GF-D8 (cell line): Measurements from ENCODE around the gene HECW1.
"Not testable (repeated sequence)": the region's sequence is repeated elsewhere in the genome, so short reads cannot be mapped to it uniquely, and the experiment has no call there.

Experiments
- DNase-seq: peaks from one replicate; lab custom pipeline; 2025; lab: John Stamatoyannopoulos, UW

Gene HECW1

DNA sequence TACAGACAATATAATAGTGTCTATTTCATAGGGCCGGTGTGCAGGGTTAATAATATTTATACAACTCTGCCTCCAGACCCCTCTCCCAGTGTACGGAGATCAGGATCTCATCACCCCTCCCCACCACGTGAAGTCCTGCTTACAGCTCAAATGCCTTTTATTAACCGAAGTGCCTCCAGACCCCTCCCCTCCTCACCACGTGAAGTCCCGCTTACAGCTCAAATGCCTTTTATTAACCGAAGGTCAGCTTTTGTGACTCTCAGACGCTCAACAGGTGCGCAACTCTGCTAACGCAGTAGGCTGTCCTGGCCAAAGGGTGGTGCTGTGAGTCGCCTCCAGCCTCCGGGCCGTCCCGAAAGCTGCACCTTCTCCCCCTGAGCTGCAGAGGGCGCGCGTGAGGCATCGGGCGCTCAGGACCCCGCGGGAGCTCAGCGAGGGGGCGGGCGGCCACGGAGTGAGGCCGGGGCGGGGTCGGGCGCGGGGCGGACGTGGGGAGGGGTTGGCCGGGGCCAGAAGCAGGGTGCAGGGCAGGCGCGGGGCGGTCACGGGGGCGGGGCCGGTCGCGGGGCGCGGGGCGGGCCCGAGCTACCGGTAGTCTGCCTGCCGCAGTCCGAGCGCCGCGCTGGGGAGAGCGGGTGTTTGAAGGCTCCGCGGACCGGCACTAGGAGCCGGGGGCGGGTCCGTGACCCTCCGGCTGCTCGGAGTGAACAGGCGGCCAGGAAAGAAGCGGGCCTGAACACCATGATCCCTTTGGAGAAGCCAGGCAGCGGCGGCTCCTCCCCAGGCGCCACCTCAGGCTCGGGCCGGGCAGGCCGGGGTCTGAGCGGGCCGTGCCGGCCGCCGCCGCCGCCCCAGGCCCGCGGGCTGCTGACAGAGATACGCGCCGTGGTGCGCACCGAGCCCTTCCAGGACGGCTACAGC, 470.3 kb downstream of the HECW1 start, which contains the start of gene STK17A:
STK17A (plus strand) TSS at position 606 of the 921 bp plus-strand sequence; CDS start at position 742, 136 bp downstream.
- DNase-seq, result peak; percentile 80

DNA sequence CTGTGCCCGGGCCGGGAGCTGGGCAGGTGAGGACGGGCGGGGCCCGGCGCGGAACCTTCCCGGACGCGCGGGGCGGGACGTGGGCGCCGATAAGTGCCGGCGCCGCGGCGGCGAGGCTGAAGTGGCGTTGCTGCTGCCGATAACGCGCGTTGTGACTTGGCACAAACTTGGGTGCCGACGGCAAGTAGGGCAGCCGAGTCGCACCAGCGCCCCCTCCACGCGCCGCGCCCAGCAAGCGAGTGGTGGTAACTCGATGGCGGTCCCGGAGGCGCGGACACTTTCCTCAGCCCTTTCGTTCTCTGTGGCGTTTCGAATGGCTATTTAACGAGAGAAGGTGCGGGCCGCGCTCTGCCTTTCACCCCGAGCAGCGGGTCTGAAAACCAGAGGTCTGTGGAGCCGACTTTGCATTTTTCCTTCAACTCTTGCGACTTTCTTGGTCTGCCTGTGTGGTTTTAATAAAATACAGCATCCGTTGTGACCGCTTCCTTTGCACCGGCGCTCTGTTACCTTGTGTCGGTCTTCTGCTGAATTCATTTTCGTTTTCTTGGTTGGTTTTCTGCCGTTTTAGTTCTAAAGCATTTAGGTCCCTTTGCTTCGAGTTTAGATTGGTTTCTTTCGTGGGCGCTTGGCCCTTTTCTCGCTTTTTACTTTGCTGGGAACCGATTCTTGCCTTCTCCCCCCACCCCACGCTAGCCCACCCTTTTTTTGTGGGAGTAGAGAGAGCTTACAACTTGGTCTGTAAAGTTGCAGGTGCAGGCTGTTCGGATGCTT, 471.2 kb downstream of the HECW1 start:
- DNase-seq, result peak; percentile 64

DNA sequence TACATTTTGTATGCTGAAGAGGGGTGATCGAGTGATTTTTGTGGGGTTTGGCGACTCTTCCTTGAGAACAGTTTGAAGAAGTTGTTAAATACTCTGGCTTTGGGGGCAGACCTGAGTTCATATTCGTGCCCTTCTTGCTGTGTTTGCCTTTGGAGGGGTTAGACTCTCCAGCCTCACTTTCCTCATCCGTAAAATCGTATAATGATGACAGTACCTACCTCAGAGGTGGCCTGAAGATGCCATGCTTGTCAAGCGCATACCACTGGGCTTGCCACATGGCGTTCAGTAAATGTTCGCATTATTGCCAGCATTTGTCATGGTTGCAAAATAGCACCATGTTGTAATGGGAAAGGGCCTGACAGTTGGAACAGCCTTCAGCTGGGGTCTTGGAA, 471.7 kb downstream of the HECW1 start:
- DNase-seq, result peak; percentile 72

DNA sequence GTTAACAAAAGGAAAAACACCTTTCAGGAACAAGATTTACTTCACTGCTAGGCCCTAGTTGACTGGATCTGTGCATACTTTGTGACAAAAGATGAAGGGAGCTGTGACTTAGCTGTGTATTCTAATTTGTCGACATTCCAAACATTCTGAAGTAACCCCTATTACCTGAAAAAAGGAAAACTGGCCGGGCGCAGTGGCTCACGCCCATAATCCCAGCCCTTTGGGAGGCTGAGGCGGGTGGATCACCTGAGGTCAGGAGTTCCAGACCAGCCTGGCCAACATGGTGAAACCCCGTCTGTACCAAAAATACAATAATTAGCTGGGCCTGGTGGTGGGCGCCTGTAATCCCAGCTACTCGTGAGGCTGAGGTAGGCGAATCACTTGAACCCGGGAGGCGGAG, 472.3 kb downstream of the HECW1 start:
- DNase-seq, result not testable (repeated sequence)

DNA sequence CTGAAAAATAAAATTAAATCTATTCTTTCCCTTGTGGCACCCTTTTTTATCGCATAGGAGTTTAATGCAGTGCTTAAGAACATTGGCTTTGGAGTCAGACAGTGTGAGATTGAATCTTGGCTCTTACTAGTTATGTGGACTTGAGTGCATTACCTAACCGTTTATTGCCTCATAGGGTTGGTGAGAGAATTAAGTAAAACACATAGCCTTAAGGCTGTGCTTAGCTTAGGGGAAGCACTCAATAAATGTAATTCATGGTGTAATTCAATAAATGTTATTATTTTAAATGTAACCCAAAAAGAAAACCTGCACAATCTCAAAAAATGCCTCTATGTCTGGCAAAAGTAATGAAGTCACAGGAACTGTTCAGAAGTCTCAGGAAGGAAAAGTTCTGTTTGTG, 473.1 kb downstream of the HECW1 start:
- peak; percentile 89 for DNase-seq

DNA sequence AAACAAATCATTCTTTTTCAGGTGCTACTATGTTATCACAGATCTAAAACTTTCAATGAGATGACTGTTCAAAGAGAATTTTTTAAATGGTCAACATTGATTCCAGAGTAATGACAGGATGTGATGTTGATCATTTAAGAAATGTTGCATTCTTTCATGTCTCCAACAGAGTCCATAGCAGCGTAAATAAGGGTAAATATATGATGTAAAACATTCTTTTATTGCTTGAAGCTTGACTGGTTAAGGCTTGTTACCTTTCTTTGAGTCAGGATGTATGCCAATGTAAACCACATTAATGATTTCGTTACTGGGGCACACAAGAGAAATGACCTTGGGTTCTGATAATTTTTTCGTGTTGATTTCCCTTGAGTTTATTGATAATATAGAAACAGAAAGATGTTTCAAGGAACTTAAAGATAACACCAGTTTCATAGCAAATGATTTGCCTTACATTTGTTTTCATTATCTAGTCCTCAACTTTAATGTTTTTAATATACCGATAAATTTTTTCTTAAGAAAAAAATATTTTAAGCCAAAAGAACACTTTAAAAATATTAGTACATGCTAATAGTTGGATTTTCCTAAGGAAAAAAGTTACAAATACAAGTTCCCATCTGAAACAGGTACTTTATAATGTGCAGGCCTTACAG, 473.9 kb downstream of the HECW1 start:
- no peak for DNase-seq

DNA sequence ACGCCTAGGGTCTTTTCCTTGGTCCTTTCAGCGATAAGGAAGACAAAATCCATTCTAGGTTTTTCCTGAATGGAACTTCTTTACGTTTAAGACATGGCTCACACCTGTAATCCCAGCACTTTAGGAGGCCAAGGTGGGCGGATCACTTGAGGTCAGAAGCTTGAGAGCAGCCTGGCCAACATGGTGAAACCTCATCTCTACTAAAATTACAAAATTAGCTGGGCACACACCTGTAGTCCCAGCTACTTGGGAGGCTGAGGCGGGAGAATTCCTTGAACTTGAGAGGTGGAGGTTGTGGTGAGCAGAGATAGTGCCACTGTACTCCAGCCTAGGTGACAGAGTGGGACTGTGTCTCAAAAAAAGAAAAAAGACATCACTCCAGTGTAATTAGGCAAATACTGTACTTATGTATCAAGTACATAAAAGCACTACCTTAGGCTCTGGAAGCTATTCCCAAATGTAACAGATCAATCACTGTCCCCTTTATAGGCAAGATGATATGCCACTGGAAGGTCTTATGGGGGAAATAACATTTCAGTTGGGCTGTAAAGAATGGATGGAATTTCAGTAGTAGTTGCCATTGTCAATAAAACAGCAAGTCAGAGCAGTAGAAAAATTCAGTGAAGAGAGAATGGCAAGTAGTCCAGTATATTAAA, 476.2 kb downstream of the HECW1 start:
- DNase-seq, result no peak

DNA sequence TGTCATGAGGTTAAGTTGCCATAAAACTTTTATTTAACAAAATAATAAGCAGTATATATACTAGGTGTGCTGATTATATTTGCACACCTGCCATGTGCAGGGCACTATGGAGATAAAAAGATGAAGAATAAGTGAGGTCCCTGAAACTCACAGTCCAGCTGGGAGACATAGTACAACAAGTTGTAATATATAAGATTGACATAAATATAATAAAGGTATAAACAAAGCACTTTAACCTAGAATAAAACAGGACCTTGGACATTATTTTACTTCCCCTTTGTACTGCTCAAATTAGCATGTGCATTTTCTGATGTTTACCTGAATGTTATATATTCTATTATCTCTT, 476.7 kb downstream of the HECW1 start:
- DNase-seq, result no peak

DNA sequence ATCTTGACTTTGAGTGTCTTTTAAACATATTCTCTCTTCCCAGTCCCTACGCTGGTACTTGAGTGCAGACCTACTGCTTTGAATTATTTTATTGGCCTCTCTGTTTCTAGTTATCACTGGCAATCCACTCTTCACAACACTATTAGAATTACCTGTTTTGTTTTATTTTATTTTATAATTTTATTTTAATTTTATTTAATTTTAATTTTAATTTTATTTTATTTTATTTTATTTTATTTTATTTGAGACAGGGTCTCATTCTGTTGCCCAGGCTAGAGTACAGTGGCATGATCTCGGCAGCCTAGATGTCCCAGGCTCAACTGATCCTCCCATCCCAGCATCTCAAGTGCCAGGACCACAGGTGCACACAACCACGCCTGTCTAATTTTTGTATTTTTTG, 477.3 kb downstream of the HECW1 start:
- no peak for DNase-seq

DNA sequence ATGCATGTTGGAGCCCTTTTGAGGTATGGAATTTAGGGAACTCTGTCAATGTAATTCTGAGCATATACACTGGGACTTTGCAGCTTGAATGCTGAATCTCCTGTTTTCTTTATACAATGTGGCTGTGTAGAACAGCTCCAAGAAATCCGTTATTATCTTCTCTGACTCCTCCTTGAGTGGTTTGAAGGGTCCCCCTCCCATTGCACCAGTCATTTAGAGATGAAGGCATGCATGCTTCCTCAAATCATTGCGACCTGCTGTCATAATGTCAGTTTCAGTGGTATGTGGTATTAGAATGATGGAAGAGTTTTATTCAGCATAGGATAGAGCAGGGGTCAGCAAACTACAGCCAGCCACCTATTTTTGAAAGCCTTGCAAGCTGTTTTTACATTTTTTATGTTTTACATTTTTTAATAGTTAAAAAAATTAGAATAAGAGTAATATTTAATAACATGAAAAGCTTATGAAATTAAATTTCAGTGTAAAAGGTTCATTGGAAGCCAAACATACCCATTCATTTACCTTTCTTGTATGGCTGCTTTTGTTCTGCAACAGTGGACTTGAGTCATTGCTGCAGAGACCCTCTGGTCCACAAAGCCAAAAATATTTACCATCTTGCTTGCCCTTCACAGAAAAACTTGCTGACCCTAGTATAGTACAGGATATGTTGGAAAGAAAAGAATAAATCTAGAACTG, 478.6 kb downstream of the HECW1 start:
- DNase-seq, result no peak

DNA sequence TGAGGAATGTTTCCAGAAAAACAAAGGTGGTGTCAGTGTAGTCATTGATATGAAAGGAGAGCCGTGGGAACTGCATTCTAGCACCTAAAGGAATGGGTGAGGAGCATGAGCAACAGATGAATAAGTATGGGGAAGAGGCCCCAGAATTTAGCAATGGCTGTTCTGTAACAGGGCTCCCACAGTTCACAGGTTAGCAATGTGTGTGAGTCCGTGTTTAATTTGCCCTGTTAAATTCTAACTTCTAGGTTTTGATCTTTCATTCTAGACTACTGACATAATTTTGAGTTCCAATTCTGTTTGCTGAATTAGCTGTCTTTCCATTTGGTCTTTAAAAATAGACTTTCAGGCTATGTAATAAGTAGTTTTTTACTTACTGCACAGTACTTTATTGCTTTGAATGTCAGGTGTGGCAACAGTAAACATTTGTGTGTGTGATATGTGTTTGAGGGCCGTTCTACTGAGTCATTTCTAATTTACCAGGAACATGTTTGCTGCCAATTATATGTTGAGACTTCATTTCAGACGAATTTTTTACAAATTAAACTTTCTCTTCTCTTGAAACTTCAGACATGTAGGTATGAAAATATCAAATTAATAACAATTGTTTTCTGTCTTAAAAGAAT, 479.2 kb downstream of the HECW1 start:
- DNase-seq, result no peak

DNA sequence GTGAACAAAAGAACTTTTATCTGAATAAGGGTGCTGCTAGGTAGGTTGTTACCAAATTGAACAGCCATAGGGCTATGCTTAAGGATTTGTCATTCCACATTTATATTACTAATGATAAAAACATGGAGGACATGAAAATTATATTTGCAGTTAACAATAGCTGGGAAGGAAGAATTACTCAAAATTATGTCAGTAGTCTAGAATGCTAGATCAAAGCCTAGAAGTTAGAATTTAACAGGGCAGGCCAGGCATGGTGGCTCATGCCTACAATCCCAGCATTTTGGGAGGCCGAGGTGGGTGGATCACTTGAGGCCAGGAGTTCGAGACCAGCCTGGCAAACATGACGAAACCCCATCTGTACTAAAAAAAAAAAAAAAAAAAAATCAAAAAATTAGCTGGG, 479.9 kb downstream of the HECW1 start:
- no peak for DNase-seq

DNA sequence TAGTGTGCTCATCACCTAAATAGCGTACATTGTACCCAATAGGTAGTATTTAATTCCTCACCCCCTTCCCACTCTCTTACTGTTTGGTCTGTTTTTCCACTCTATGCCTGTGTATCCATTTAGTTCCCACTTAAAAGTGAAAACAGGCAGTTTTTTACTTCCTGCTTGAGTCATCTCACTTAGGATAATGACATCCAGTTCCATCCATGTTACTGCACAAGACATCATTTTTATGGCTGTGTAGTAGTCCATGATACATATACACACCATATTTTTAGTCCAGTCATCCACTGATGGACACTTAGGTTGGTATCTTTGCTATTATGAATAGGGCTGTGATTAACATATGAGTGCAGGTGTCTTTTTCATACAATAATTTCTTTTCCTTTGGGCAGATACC, 480.6 kb downstream of the HECW1 start:
- DNase-seq, result no peak

DNA sequence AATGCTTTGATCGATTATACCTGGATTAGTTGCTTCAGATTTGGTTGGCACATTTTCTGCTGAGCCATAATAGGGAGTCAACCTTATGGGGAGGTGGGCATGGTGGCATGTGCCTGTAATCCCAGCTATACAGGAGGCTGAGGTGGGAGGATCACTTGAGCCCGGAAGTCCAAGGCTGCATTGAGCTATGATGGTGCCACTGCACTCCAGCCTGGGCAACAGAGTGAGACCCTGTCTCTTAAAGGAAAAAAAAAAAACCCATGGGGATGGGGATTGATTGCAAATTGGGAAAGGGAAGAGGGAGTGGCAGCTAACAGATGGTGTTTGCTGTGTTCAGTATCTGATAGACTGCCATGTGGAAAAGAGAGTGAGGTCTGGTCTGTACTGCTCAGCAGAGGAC, 481.6 kb downstream of the HECW1 start:
- DNase-seq, result no peak

DNA sequence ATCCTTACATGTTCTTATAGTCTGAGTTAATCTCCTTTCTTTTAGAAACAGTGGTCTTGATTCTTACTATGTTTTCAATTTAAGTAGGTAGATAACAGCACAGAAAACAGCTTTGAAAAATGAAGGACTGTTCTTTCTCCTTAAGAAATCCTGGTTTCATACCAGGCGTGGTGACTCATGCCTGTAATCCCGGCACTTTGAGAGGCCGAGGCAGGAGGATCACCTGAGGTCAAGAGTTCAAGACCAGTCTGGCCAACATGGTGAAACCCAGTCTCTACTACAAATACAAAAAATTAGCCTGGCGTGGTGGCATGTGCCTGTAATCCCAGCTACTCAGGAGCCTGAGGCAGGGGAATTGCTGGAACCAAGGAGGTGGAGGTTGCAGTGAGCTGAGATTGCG, 484.0 kb downstream of the HECW1 start:
- not testable (repeated sequence) for DNase-seq

DNA sequence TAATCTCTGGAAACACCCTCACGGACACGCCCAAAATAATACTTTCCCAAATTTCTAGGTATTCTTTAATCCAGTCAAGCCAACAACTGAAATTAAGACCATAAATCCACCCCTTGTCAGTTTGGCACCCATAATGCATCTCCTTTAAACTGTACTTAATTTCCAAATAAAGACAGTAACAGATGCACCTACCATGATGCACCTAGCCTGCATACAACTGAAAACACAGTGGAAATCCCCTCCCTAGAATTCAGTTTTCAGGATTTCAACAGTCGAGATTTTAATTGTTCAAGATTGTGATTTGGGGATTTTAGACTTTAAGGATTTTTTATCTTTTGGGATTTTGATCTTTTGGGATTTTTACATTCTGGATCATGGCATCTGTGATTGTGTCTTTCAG, 487.6 kb downstream of the HECW1 start:
- no peak for DNase-seq

DNA sequence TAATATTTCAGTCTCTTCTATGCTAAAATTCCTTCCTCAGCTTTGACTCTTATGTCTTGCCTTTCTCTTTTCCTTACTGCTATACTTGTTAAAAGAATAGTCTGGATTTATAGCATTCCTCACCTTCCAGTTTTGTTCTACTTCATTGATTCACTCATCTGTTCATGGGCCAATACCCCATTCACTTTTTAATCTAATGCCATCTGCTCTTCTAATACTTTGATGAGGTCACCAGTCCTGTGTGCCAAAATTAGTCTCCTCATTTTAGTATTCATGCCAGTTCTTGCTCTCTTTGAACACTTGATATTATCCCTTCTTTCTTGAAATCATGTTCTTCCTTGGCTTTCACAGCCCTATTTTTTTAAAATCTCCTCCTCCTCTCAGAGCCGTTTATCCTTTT, 489.8 kb downstream of the HECW1 start:
- DNase-seq, result no peak

DNA sequence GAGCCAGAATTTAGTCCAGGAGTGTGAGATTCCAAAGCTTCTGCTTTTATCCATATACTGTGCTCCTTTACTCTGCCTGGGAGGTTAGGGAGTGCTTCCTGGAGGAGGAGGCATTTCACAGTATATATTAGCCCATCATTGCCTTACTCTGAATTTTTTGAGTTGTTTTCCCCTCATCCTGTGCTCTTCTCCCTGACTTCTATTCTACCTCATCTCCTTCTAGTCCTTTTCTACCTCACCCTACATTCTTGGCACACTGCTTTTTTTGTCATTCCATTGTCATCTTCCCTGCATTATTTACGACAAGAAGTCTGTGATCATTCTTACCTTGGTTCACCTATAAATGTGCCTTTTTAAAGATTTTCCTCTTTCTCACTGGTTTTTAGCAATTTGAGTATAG, 491.8 kb downstream of the HECW1 start:
- no peak for DNase-seq

DNA sequence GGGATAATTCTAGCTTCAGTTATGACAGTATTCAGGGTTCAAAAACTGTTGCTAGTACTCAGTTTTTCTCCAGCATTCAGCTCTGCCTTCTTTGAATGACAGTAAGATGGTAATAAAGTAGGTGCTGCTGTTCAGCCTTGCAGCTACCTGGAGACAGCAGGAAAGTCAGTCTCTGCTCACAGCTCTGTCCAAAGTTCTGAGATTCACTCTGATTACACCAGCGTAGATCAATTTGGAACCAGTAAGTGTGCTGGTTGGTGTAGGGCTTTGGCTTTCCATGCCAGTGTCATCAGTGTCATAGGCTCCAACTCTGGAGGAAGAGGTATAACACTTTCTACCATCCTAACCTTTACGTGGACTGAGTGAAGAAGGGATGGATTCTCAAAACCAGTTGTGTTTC, 496.6 kb downstream of the HECW1 start:
- no peak for DNase-seq

DNA sequence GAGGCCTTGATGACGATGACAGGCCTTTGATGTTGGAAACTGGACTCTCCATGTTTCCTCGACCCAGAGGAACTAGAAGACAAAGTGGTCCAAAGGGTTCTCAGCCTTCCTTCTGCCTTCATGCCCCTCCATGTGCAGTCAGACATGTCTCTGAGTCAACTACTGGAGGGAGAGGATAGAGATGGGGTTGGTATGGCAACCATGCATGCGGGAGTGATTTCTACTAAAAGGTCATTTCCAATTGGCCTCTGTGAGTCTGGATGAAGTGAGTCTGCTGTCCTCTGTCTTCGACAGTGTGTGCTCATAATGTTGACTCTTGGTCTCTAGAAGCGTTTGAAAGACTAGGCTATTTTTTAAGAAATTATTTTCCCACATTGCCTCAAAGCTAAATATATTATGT, 499.7 kb downstream of the HECW1 start:
- no peak for DNase-seq
